Rectal smooth muscle tissue (tissue), 1 donor: ENCODE results near the gene MMS19.
"Not testable (repeated sequence)": the region's sequence is repeated elsewhere in the genome, so short reads cannot be mapped to it uniquely, and the experiment has no call there.

Source experiments
- H3K27ac ChIP-seq: one replicate; pipeline ENCODE4 v1.7.0; 2013; ENCODE audit warnings: low read depth, low read length, inconsistent platforms
- H3K27me3 ChIP-seq: one replicate; pipeline ENCODE4 v1.7.0; 2013; ENCODE audit warnings: low read length; ENCODE audit not compliant: control insufficient read depth, insufficient read depth
- H3K36me3 ChIP-seq: one replicate; pipeline ENCODE4 v1.7.0; 2013; ENCODE audit warnings: low read length; ENCODE audit not compliant: control insufficient read depth, insufficient read depth
- H3K4me1 ChIP-seq: one replicate; pipeline ENCODE4 v1.7.0; 2013; ENCODE audit warnings: low read length; ENCODE audit not compliant: control insufficient read depth, insufficient read depth
- H3K4me3 ChIP-seq: one replicate; pipeline ENCODE4 v1.7.0; 2013; ENCODE audit warnings: low read length
- H3K9ac ChIP-seq: one replicate; pipeline ENCODE4 v1.7.0; 2013; ENCODE audit warnings: low read length

Gene MMS19

DNA sequence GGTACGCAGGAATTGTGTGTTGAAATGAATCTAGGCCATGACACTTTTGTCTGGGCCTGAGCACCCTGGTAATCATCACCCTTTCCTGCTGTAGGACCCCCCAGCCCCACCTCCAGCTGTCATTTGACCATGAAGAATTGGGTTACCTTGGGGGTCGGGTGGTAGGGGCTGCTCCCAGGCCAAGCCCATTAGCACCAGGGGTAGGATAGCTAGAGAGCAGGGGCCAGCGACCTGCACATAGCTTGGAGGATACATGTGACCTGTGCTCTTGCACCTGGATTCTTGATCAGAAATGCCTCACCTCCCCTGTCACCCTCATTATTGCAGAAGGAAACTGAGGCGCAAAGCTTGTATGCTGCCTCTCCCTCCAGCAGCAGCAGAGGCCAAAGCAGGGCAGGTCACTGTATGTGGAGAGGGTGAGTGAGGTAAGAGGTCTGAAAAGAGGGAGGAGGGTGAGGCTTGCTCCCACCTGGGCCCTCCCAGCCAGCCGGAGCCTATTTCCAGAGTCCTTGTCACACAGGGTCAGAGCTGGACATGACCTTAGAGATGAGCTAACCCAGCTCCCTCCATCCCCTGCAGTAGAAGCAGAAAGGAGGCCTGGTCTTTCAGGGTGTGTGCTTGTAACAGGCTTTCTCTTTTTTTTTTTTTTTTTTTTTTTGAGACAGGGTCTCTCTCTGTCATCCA lies 39.1 kb upstream of the MMS19 start:
- H3K27ac ChIP-seq: no peak overlapping the region
- no peaks in the 10 kb centered on the region for H3K36me3 ChIP-seq
- no peak overlapping the region for H3K9ac ChIP-seq
- H3K27me3 ChIP-seq: no peaks in the 10 kb centered on the region
- H3K4me1 ChIP-seq: no peaks in the 10 kb centered on the region
- H3K4me3 ChIP-seq: no peak overlapping the region

DNA sequence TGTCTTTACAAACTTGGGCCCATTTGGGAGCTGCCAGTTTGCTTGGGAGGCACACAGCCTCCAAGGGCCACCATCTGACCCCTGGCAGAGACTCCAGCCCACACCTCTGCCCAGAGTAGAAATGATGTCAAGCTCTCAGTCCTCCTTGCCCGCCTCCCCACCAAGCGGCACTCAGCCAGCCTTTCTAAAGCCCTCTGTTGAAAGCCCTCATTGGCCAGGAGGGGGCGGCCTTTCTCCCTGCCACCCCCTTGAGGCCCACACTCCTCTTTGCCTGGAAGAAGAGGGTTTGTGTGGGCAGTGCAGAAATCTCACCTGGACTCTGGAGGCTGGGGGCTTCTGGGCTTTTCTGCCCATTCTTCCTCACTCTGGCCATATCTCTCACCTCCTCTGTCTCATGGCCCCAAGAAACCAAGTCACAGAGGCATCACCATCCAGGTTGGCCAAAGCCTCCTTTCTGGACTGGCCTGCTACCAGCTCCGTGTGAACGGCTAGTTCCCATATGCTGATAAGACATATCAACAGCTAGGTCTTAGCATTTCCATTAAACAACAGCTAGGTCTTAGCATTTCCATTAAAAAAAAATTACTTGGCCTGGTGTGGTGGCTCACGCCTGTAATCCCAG lies 36.6 kb upstream of the MMS19 start:
- H3K4me1 ChIP-seq: no peaks in the 10 kb centered on the region
- no peak overlapping the region for H3K4me3 ChIP-seq
- H3K27me3 ChIP-seq: no peaks in the 10 kb centered on the region
- no peak overlapping the region for H3K27ac ChIP-seq
- H3K36me3 ChIP-seq: no peaks in the 10 kb centered on the region
- no peak overlapping the region for H3K9ac ChIP-seq

DNA sequence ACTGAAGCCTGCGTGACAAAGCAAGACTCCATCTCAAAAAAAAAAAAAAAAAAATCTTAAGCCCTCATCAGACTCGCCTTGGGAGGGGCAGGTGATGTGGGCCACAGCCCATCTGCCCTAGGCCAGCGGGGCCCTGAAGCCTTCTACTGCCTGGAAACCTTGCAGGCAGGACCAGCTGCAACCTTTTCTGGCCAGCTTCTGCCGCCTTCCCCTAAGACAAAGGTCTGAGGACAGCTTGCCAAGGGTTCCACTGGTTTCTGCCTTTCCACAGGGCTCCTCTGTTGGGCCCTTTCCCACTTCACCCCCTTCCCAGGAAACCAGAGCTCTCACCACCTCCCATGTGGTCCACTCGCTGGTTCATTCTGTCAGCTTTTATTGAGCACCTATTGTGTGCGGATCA lies 35.7 kb upstream of the MMS19 start:
- Histone ChIP-seq H3K27ac (no peak overlapping the region), H3K27me3 (no peaks in the 10 kb centered on the region)

DNA sequence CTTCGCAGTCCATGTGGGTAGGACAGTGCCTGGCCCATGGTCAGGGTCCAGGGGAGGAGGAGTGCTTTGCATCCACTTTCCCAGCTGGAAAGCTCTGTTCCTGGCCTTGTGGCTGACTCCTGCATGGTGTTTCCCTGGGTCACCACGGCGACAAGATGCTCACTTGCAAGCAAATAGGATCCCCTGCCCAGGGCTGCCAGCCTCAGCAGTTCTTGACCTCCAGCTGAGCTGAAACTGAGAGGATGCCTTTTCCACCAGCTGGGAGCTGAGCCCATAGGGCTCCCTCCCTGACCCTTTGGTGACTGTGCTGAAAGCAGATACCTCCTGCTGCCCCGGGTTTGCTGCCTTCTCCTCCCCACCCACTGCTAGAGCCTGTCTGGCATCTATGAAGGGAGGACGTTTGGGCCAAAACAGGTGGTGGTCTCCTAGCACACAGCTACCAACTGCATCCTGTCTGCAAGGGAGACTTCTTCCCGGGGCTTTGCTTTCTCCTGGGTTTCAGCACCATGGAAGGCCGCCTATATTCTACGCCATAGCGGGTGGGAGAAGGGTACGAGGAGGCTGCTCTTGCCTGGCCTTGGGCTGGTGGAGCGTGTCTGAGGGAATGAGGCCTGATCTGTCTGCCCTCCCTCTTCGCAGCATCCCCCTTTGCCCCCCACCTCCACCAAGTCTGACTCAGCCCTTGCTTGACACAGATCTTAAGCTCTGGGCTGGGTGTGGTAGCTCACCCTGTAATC lies 34.9 kb upstream of the MMS19 start:
- no peak overlapping the region for H3K27ac ChIP-seq
- no peak overlapping the region for H3K4me3 ChIP-seq
- no peaks in the 10 kb centered on the region for H3K4me1 ChIP-seq
- H3K9ac ChIP-seq: no peak overlapping the region
- no peaks in the 10 kb centered on the region for H3K36me3 ChIP-seq
- H3K27me3 ChIP-seq: no peaks in the 10 kb centered on the region

More for the DNA sequence above, 35.7 kb upstream of the MMS19 start:
- H3K36me3 ChIP-seq: no peaks in the 10 kb centered on the region
- H3K9ac ChIP-seq: no peak overlapping the region
- no peak overlapping the region for H3K4me3 ChIP-seq
- H3K4me1 ChIP-seq: no peaks in the 10 kb centered on the region

DNA sequence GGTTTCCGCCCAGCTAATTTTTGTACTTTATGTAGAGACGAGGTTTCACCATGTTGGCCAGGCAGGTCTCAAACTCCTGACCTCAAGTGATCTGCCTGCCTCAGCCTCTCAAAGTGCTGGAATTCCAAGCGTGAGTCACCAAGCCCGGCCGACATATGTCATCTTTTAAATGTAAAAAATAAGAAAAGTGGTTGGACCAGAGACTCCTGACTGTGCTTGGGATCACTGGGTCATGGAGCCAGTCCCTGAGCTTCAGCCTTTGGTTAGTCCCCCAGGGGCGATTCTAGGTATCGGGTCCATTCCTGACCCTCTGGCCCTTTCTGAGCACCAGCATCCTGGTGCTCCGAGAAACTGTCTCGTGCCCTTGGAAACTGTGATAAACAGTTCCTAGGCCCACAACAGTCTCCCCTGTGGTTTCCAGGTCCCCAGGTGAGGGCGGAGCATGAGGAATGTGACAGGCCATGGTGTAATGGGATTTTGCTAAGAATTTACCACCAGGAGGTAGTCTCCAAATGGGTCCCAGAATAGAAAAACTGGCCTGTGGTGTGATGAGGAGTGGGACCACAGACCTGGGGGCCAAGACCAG lies 33.3 kb upstream of the MMS19 start:
- Histone ChIP-seq H3K36me3 (no peaks in the 10 kb centered on the region), H3K4me3 (no peak overlapping the region), H3K27ac (no peak overlapping the region), H3K9ac (no peak overlapping the region), H3K4me1 (no peaks in the 10 kb centered on the region), H3K27me3 (no peaks in the 10 kb centered on the region)

DNA sequence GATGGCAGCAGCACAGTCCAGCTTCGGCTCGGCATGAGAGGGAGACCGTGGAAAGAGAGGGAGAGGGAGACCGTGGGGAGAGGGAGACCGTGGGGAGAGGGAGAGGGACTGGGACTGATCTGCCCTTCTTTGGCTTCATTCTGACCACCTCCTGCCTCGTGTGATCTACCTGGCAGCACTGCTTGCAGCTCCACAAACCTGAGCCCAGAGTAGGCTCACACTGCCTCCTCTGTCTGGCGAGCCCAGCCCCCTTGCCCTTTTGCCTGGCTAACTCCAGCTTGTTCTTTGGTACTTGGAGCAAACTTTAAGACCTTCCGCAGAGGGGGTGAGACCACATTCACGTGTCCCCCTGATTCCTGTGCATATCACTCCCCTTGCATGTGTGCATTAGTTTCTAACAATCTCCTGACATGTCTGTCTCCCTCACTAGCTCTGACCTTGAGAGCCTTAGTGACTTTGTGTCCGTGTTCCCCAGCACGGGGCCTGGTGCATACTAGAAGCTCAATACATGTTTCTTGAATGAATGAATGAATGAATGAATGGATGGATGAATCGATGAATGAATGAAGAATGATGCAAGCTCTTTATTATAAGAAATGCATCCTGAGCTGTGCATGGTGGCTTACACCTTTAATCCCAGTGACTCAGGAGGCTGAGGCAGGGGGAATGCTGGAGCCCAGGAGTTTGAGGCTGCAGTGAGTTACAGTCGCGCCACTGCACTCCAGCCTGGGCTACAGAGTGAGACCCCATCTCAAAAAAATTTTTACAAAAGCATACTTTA lies 31.7 kb upstream of the MMS19 start:
- Histone ChIP-seq H3K4me1 (no peaks in the 10 kb centered on the region), H3K9ac (no peak overlapping the region), H3K27me3 (no peaks in the 10 kb centered on the region), H3K27ac (no peak overlapping the region), H3K4me3 (no peak overlapping the region), H3K36me3 (no peaks in the 10 kb centered on the region)

DNA sequence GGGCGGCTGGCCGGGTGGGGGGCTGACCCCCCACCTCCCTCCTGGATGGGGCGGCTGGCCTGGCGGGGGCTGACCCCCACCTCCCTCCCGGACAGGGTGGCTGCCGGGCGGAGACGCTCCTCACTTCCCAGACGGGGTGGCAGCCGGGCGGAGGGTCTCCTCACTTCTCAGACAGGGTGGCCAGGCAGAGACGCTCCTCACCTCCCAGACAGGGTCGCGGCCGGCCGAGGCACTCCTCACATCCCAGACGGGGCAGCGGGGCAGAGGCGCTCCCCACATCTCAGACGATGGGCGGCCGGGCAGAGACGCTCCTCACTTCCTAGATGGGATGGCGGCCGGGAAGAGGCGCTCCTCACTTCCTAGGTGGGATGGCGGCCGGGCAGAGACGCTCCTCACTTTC lies 30.7 kb upstream of the MMS19 start:
- not testable (repeated sequence) for H3K27me3 ChIP-seq, H3K4me3 ChIP-seq, H3K4me1 ChIP-seq, H3K27ac ChIP-seq, H3K36me3 ChIP-seq, H3K9ac ChIP-seq

DNA sequence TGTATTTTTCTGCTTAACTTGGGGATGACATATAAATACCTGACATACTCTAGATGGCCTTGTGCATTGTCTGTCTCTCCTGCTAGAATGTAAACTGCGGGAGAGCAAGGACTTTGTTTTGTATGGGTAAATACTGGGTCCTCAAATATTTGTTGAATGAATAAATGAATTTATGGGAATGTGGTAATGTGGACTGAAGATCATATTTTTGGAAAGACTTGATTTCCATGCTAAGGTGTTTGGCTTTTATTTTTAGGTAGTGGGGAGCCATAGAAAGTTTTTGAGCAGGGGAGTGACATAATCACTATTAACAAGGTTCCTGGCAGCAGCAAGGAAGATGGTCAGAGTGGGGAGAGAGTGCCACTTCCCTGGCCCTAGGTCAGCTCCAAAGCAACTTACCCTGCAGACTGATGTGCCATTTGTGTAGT lies 27.5 kb upstream of the MMS19 start:
- H3K4me1 ChIP-seq: no peaks in the 10 kb centered on the region
- H3K36me3 ChIP-seq: no peaks in the 10 kb centered on the region
- no peak overlapping the region for H3K27ac ChIP-seq
- no peaks in the 10 kb centered on the region for H3K27me3 ChIP-seq
- no peak overlapping the region for H3K4me3 ChIP-seq
- no peak overlapping the region for H3K9ac ChIP-seq

DNA sequence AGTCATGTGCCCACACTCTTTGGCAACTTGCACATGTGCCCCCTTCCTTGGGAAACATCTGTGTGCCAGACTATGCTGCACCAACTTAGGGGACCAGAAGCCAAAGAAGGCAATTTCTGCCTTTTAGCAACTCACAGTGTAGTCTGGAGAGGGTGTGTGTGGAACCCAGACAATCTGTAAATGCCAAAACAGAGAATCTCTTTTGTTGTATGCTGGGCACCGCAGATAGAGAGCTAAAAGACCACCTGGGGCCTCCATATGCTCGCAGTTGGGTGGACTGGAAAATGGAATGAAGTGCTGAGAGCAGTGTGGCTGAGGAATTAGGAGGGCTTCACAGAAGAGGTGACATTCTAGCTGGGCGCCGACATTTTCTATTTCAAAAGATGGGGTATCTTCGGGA lies 26.9 kb upstream of the MMS19 start:
- Histone ChIP-seq H3K27ac (no peak overlapping the region), H3K36me3 (no peaks in the 10 kb centered on the region), H3K27me3 (no peaks in the 10 kb centered on the region), H3K4me1 (no peaks in the 10 kb centered on the region), H3K9ac (no peak overlapping the region), H3K4me3 (no peak overlapping the region)

DNA sequence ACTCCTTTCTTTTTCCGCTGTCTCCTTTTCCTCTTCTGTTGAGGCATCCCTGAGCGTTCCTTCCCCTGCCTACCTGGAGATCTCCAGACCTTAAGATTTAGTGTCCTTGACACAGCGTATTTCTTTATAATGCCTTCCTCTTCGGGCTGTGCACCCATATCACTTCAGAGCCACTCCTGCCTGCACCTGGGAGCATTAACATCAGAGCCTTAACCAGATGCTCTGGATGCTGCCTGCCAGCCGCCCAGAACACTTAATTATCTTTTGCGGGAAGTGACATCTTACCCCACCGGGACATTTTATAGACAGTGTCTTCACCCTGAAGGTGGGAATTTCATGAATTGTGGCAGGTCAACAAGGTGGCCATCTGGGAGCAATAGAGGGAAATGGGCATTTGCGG lies 24.7 kb upstream of the MMS19 start:
- Histone ChIP-seq H3K4me1 (no peaks in the 10 kb centered on the region), H3K27ac (no peak overlapping the region), H3K27me3 (no peaks in the 10 kb centered on the region), H3K36me3 (no peaks in the 10 kb centered on the region), H3K9ac (no peak overlapping the region), H3K4me3 (no peak overlapping the region)

DNA sequence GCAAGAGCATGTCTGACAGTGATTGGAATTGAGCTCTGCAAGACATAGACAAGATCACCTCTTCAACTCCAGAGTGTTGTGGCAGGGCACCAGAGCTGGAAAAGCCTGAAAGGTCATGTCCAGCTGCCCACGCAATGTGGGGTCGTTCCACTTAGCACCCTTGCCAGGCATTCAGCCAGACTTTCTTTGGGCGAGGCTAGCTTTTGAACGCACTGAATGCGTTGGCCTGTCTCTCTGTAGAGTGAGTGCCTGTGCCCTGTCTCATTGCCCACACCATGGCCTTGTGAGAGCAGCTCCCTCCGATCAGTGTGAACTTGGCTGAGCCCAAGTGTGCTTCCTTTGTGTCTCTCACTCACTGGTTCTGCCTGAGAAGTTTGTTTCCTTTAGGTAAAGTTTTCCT lies 23.8 kb upstream of the MMS19 start:
- H3K27me3 ChIP-seq: no peaks in the 10 kb centered on the region
- no peak overlapping the region for H3K4me3 ChIP-seq
- H3K4me1 ChIP-seq: peaks cover 2% of the 10 kb centered on the region
- H3K9ac ChIP-seq: no peak overlapping the region
- H3K36me3 ChIP-seq: no peaks in the 10 kb centered on the region
- no peak overlapping the region for H3K27ac ChIP-seq
